CD4-positive, alpha-beta T cell treated with Interleukin-21 for 1 hour (primary cell): ENCODE data around the gene FDX2.

ENCODE experiments used
- DNase-seq: peaks from one replicate; pipeline ENCODE4 v3.0.0-alpha.2; 2020

The FDX2 gene

DNA sequence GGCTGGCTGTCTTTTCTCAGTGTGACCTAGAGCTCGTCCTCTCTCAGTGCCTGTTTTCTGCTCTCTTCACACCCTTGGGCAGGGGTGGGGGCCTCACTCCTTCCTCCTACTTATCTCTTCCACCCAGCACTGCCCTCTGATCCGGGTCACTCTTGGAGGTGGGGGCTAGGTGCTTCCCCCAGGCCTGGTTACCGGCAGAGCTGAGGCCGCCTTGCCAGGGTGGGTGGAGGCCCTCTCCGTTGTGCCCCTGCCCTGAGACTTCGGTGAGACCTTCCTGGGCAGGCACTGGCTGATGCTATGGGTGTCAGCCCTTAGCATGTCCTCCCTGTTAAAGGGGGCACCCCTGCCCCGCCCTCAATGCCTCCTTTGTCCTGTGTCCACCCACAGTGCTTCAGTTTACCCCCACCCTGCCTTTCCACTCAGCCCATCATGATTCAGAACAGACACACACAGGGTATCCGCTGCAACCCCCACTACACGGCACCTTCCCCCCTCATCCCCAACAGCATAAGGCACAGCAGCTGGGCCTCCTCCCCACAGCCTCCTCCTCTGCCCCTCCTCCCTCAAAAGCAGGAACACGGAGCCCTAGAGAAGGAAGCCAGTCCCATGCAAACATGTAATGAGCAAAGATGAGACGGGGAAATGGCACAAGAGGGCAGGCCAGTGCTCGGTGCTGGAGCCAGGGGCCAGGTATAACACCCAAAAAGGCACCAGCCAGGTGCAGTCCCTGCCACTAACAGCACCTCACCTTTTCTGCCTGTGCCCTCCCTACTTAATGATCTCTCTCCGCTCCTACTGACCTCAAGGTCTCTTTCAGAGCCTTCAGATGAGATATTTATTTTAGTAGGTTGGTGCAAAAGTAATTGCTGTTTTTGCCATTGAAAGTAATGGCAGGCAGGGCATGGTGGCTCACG, 16.0 kb downstream of the FDX2 start:
- no peak for DNase-seq

DNA sequence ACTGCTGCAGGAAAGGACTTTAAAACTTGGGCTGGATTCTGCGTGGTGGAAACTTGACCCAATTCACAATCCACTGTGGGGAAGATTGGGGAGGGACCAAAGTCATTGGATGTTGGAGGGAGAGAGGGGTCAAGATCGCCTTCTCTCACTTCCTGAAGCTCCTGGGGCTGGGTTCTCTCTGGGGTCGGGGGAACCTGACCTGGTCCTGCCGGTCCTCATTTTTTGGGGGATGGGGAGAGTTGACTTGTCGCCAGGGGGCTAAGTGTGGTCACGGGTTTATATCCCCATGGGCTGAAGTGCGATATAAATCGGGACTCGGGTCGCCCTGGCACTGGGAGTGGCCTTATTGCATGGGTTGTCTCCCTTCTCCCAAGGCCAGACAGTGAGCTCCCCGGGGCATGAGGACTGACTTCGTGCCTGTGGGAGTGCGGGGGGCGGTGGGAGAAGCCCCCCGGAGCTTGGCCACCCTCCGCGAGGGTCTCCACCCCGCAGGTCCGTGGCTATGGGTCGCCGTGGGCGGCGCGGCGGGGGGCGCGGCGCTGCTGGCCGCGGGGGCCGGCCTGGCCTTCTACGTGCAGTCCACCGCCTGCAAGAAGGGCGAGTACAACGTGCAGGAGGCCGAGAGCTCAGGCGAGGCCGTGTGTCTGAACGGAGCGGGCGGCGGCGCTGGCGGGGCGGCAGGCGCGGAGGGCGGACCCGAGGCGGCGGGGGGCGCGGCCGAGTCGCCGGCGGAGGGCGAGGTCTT, 19.8 kb downstream of the FDX2 start:
- DNase-seq, result no peak

DNA sequence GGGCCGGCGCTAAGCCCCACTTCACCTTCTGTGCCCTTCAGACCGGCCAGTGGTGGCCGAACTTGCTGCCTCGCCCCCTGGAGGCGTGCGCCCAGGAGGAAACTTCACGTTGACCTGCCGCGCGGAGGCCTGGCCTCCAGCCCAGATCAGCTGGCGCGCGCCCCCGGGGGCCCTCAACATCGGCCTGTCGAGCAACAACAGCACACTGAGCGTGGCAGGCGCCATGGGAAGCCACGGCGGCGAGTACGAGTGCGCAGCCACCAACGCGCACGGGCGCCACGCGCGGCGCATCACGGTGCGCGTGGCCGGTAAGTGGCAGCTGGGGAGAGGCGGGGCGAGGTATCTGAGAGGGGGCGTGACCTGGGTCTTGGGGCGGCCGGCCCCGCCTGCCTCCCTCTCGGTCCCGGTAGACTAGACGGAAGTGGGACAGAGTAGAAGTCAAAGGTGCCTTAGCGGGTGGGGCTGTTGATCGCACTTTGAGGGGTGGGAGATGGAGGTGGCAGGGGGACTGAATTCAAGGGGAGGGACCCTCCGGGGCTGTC, 20.4 kb downstream of the FDX2 start:
- peak; percentile 84 for DNase-seq

DNA sequence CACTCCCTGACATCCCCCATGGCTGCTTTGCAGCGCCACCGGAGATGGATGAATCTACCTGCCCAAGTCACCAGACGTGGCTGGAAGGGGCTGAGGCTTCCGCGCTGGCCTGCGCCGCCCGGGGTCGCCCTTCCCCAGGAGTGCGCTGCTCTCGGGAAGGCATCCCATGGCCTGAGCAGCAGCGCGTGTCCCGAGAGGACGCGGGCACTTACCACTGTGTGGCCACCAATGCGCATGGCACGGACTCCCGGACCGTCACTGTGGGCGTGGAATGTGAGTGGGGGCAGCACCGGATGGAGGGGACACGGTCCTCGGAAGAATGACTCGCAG, 21.5 kb downstream of the FDX2 start:
- no peak for DNase-seq

DNA sequence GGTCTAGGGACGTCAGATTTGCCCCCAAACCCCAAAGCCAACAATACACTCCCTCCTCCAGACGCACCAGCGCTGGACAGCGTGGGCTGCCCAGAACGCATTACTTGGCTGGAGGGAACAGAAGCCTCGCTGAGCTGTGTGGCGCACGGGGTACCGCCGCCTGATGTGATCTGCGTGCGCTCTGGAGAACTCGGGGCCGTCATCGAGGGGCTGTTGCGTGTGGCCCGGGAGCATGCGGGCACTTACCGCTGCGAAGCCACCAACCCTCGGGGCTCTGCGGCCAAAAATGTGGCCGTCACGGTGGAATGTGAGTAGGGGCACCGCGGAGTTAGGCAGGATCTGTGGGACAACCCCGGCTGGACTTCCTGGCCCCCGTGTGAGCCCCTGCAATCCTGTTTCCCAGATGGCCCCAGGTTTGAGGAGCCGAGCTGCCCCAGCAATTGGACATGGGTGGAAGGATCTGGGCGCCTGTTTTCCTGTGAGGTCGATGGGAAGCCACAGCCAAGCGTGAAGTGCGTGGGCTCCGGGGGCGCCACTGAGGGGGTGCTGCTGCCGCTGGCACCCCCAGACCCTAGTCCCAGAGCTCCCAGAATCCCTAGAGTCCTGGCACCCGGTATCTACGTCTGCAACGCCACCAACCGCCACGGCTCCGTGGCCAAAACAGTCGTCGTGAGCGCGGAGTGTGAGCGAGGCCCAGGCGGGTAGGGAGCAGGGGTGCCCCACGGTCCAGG, 22.0 kb downstream of the FDX2 start:
- DNase-seq, result no peak

DNA sequence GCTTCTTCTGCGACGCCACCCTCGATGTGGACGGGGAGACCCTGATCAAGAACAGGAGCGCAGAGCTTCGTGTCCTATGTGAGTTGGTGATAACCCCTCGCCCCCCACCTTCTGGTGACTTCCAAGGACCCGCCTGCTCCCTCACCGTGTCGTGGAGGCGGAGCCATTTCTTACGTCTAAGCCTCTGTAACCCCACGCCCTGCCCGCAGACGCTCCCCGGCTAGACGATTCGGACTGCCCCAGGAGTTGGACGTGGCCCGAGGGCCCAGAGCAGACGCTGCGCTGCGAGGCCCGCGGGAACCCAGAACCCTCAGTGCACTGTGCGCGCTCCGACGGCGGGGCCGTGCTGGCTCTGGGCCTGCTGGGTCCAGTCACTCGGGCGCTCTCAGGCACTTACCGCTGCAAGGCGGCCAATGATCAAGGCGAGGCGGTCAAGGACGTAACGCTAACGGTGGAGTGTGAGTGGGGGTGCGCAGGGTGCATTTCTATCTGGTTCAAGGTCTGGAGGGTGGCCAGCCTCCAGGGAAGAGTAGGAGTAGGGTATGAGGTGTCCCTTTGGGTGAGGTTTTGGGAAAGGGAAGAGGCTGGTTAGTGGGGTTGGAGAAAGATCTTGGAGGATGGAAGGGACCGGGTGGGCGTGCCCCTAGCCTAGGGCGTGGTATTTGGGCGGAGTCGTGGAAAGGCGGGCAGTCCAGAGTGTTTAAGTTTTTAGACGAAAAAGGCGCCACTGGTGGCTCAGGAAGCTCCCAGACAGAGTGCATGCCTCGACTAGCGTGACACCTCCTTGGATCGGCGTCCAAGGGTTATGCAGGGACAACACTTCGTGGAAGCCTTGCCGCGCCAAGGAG, 22.8 kb downstream of the FDX2 start:
- no peak for DNase-seq

DNA sequence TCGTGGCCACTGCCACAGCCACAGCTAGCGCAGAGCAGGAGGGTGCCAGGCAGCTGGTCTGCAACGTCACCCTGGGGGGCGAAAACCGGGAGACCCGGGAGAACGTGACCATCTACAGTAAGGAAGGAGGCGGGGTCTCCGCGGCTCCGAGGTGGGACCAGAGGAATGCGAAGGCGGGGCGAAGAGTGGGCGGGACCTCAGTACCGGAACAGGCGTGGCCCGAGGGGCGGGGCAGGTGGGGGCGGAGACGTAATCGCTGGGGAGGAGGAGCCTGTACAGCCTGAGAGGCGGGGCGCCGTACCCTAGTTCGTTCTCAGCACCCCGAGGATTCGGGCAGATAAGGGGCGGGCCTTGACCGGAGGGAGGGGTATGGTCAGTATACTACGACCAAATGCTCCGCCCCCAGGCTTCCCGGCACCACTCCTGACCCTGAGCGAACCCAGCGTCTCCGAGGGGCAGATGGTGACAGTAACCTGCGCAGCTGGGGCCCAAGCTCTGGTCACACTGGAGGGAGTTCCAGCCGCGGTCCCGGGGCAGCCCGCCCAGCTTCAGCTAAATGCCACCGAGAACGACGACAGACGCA, 23.5 kb downstream of the FDX2 start:
- peak; percentile 75 for DNase-seq

DNA sequence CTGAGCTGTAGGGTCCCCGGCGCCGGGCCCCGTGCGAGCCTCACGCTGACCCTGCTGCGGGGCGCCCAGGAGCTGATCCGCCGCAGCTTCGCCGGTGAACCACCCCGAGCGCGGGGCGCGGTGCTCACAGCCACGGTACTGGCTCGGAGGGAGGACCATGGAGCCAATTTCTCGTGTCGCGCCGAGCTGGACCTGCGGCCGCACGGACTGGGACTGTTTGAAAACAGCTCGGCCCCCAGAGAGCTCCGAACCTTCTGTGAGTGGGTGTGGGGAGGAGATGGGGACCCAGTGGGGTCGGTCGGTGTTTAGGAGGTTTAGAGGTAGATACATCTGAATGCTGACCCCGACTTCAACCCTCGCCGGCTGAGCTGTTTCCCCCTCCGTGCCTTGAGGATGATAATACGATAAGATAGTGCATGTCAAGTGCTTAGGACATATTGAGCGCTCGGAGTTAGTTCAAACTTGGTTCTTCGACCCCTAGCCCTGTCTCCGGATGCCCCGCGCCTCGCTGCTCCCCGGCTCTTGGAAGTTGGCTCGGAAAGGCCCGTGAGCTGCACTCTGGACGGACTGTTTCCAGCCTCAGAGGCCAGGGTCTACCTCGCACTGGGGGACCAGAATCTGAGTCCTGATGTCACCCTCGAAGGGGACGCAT, 24.1 kb downstream of the FDX2 start:
- no peak for DNase-seq

DNA sequence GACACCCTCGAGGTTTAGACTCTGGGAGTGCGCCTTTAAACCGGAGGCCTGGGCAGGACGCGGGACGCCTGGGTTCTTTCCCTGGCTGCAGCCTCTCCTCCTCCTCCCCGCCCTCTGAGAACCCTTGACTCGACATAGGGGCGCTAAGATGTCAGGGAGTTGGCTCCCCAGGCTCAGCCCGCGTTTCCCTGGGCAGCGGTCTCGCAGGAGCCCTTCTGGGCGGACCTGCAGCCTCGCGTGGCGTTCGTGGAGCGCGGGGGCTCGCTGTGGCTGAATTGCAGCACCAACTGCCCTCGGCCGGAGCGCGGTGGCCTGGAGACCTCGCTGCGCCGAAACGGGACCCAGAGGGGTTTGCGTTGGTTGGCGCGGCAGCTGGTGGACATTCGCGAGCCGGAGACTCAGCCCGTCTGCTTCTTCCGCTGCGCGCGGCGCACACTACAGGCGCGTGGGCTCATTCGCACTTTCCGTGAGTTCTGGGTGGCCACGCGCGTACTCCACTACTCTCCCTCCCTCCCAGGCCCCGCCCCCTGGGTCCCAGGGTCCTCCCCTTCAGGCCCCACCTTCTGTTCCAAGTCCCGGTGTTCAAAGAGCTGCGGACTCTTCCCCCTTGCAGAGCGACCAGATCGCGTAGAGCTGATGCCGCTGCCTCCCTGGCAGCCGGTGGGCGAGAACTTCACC, 24.8 kb downstream of the FDX2 start:
- DNase-seq, result peak; percentile 71

DNA sequence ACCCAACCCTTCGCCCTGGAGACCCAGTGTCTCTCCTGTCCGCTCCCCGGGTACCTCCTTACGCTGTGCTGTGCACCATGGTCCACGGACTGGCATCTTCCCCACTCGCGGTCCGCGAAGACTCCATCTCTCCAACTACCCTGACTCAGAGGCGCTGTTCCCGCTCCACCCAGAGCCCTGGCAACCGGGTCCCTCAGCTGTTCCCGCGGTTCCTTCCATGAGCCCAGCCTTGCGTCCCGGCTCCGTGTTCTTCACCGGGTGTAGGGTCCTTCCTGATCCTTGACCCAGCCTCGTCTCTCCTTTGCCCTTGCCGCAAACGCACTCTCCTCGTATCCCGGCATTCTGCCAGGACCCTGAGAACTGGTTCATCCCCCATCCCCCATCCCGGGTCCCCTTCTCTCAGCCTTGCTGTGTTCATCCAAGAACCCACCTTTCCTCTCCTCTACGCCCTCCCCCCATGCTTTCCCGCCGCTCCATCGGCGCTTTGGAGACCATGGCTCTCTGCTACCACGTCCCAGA, 25.4 kb downstream of the FDX2 start:
- DNase-seq, result no peak

DNA sequence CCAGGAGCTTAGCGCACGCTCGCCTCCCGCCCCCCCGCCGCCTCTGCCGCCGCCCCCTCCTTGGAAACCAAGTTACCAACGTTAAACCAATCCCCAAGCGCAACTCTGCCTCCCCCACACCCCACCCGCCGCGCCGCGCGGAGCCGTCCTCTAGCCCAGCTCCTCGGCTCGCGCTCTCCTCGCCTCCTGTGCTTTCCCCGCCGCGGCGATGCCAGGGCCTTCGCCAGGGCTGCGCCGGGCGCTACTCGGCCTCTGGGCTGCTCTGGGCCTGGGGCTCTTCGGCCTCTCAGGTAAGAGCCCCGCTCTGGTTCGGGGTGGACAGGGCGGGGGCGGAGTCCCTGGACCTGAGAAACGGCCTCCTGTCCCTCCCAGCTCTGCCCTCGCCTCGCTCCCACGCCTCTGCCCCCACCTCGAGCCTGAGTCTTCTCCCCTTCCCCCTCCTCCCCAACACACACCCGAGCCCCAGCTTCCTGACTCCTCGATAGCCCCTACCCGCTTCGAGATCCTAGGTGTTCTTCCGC, 25.9 kb downstream of the FDX2 start, which contains the start of gene ICAM5:
Gene ICAM5, plus strand, starts transcription at position 117 of the 521 bp plus-strand sequence. Its CDS starts 92 bp downstream, at position 209.
- DNase-seq, result no peak

DNA sequence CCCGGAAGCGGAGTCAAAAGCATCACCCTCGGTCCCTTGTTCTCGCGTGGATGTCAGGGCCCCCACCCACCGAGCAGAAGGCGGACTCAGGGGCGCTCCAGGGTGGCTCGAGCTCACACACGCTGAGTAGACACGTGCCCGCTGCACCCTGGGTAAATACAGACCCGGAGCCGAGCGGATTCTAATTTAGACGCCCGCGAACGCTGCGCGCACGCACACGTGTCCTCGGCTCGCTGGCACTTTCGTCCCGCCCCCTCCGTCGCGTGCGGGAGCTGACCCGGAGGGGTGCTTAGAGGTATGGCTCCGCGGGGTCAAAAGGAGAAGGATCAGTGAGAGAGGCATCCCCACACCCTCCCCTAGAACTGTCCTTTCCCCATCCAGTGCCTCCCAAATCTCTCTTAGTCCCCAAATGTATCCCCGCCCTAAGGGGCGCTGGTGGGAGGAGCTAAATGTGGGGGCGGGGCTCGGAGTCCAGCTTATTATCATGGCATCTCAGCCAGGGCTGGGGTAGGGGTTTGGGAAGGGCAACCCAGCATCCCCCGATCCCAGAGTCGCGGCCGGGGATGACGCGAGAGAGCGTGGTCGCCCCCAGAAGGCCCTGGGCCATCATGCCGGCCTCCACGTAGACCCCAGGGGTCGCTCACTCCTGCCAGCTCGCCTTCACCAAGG, 26.5 kb downstream of the FDX2 start:
- peak; percentile 71 for DNase-seq

DNA sequence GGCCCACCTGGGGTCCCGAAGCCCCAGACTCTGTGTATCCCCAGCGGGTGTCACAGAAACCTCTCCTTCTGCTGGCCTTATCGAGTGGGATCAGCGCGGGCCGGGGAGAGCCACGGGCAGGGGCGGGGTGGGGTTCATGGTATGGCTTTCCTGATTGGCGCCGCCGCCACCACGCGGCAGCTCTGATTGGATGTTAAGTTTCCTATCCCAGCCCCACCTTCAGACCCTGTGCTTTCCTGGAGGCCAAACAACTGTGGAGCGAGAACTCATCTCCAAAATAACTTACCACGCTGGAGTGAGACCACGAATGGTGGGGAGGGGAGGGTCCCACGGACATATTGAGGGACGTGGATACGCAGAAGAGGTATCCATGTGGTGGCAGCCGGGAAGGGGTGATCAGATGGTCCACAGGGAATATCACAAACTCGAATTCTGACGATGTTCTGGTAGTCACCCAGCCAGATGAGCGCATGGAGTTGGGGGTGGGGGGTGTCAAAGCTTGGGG, 27.1 kb downstream of the FDX2 start:
- no peak for DNase-seq

DNA sequence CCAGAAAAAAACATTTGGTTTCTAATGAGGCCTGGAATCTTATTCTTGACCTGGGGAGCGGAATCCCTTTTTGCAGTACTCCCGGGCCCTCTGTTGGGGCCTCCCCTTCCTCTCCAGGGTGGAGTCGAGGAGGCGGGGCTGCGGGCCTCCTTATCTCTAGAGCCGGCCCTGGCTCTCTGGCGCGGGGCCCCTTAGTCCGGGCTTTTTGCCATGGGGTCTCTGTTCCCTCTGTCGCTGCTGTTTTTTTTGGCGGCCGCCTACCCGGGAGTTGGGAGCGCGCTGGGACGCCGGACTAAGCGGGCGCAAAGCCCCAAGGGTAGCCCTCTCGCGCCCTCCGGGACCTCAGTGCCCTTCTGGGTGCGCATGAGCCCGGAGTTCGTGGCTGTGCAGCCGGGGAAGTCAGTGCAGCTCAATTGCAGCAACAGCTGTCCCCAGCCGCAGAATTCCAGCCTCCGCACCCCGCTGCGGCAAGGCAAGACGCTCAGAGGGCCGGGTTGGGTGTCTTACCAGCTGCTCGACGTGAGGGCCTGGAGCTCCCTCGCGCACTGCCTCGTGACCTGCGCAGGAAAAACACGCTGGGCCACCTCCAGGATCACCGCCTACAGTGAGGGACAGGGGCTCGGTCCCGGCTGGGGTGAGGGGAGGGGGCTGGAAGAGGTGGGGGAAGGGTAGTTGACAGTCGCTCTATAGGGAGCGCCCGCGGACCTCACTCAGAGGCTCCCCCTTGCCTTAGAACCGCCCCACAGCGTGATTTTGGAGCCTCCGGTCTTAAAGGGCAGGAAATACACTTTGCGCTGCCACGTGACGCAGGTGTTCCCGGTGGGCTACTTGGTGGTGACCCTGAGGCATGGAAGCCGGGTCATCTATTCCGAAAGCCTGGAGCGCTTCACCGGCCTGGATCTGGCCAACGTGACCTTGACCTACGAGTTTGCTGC, 28.7 kb downstream of the FDX2 start, which contains the start of gene ICAM4:
Gene ICAM4, plus strand, starts transcription at position 153 of the 935 bp plus-strand sequence. Its CDS starts 58 bp downstream, at position 211.
- no peak for DNase-seq

DNA sequence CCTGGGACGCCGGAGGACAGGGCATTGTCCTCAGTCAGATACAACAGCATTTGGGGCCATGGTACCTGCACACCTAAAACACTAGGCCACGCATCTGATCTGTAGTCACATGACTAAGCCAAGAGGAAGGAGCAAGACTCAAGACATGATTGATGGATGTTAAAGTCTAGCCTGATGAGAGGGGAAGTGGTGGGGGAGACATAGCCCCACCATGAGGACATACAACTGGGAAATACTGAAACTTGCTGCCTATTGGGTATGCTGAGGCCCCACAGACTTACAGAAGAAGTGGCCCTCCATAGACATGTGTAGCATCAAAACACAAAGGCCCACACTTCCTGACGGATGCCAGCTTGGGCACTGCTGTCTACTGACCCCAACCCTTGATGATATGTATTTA, 30.4 kb downstream of the FDX2 start:
- no peak for DNase-seq

DNA sequence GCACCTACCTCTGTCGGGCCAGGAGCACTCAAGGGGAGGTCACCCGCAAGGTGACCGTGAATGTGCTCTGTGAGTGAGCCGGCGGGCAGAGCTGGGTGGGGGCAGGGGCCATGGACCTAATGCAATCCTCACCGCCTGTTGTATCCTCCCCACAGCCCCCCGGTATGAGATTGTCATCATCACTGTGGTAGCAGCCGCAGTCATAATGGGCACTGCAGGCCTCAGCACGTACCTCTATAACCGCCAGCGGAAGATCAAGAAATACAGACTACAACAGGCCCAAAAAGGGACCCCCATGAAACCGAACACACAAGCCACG, 30.9 kb downstream of the FDX2 start:
- DNase-seq, result no peak

DNA sequence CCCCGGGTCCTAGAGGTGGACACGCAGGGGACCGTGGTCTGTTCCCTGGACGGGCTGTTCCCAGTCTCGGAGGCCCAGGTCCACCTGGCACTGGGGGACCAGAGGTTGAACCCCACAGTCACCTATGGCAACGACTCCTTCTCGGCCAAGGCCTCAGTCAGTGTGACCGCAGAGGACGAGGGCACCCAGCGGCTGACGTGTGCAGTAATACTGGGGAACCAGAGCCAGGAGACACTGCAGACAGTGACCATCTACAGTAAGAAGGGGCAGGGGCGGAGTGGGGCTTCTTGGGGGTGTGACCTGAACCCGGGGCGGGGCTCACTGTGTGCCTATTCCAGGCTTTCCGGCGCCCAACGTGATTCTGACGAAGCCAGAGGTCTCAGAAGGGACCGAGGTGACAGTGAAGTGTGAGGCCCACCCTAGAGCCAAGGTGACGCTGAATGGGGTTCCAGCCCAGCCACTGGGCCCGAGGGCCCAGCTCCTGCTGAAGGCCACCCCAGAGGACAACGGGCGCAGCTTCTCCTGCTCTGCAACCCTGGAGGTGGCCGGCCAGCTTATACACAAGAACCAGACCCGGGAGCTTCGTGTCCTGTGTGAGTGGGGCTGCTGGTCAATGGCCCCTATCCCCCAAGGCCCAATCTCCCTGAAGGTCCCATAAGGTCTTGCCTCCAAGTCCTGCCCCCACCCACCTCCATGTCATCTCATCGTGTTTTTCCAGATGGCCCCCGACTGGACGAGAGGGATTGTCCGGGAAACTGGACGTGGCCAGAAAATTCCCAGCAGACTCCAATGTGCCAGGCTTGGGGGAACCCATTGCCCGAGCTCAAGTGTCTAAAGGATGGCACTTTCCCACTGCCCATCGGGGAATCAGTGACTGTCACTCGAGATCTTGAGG, 31.5 kb downstream of the FDX2 start:
- no peak for DNase-seq
